SK-N-MC (cell line): ENCODE measurements around the gene DPYSL5.

Experiments
- EZH2 ChIP-seq: fragments of 200-600 bp; sonication (generic); IDR thresholded peaks from one replicate; pipeline ENCODE4 v1.6.1; 2017; ENCODE audit warnings: antibody characterized with exemption
- FOXP2 ChIP-seq: optimal IDR thresholded peaks from 2 replicates; pipeline ENCODE3; 2011; ENCODE audit warnings: mild to moderate bottlenecking, moderate library complexity; ENCODE audit not compliant: insufficient read depth; ENCODE audit errors: extremely low read length, control extremely low read depth
- POLR2AphosphoS5 ChIP-seq: IDR thresholded peaks from 2 replicates; pipeline ENCODE4 v1.6.1; 2012; ENCODE audit warnings: mild to moderate bottlenecking, low read depth, low read length, borderline replicate concordance

DNA sequence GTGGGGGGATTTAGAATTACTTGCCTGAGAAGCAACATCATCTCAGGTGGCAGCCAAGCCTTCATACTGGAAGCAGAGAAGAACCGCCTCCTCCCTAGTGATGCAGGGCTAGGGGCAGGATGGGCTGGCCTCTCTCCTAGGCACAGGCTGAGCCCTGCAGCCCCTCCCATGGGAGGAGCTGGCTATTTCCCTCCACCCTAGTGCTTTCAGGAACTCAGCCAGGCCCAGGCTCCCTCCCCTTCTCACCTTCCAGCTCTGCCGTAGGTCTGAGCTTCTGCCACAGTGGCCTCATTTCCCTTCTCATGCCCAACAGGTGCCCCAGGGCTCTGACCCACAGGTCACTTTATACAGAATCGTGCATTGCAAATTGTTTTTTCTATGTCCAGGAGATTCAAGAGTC is 31.0 kb upstream of the DPYSL5 start:
- no peak for TF ChIP-seq POLR2AphosphoS5
- TF ChIP-seq EZH2: no peak
- TF ChIP-seq FOXP2: no peak
